H9 (cell line): ENCODE data around the gene RASGRP4. TPM values are rescaled to one million over a fixed set of nuclear protein-coding genes. Genes with fewer than 3 reads are reported as not detected.

Source experiments
- DNase-seq: peaks from one replicate; pipeline ENCODE4 v3.0.0-alpha.2; 2017
- H2AFZ ChIP-seq: one replicate; pipeline ENCODE4 v1.6.1; 2013; ENCODE audit warnings: mild to moderate bottlenecking, low read length, control low read depth, moderate library complexity
- H2AK5ac ChIP-seq: 2 replicates; pipeline ENCODE4 v1.6.1; 2013; ENCODE audit warnings: low read length, control low read depth, mixed read lengths; ENCODE audit not compliant: insufficient read length
- H2BK120ac ChIP-seq: one replicate; pipeline ENCODE4 v1.6.1; 2013; ENCODE audit warnings: low read depth, mild to moderate bottlenecking, low read length, control low read depth, inconsistent platforms; ENCODE audit not compliant: poor library complexity, severe bottlenecking
- H2BK12ac ChIP-seq: 2 replicates; pipeline ENCODE4 v1.6.1; 2013; ENCODE audit warnings: low read length, control low read depth, mixed read lengths, low read depth; ENCODE audit not compliant: insufficient read length
- H2BK15ac ChIP-seq: 2 replicates; pipeline ENCODE4 v1.6.1; 2013; ENCODE audit warnings: low read depth, low read length, control low read depth
- H2BK20ac ChIP-seq: one replicate; pipeline ENCODE4 v1.6.1; 2013; ENCODE audit warnings: low read depth, mild to moderate bottlenecking, low read length, control low read depth, inconsistent platforms; ENCODE audit not compliant: poor library complexity, severe bottlenecking
- H2BK5ac ChIP-seq: 2 replicates; pipeline ENCODE4 v1.6.1; 2013; ENCODE audit warnings: low read length, control low read depth, mixed read lengths; ENCODE audit not compliant: insufficient read length
- H3K14ac ChIP-seq: 2 replicates; pipeline ENCODE4 v1.6.1; 2013; ENCODE audit warnings: low read length, control low read depth; ENCODE audit not compliant: insufficient read depth
- H3K18ac ChIP-seq: 2 replicates; pipeline ENCODE4 v1.6.1; 2013; ENCODE audit warnings: low read depth, mild to moderate bottlenecking, mixed read lengths, low read length, control low read depth; ENCODE audit not compliant: insufficient read length
- H3K23ac ChIP-seq: 2 replicates; pipeline ENCODE4 v1.6.1; 2013; ENCODE audit warnings: low read length, control low read depth, mixed read lengths, low read depth; ENCODE audit not compliant: insufficient read length
- H3K23me2 ChIP-seq: 2 replicates; pipeline ENCODE4 v1.6.1; 2013; ENCODE audit warnings: low read depth, mild to moderate bottlenecking, mixed read lengths, low read length, control low read depth; ENCODE audit not compliant: insufficient read length, poor library complexity, severe bottlenecking
- H3K27ac ChIP-seq: 2 replicates; pipeline ENCODE4 v1.5.1; 2013; ENCODE audit warnings: low read length, control low read depth, mixed read lengths, low read depth; ENCODE audit not compliant: insufficient read length
- H3K27me3 ChIP-seq: 2 replicates; pipeline ENCODE4 v1.6.1; 2013; ENCODE audit warnings: low read length, control low read depth, inconsistent platforms; ENCODE audit not compliant: insufficient read depth
- H3K4ac ChIP-seq: 2 replicates; pipeline ENCODE4 v1.6.1; 2013; ENCODE audit warnings: low read depth, mild to moderate bottlenecking, control low read depth, inconsistent platforms, low read length, moderate library complexity
- H3K4me1 ChIP-seq: 2 replicates; pipeline ENCODE4 v1.6.1; 2013; ENCODE audit warnings: low read length, control low read depth, inconsistent platforms; ENCODE audit not compliant: insufficient read depth
- H3K4me2 ChIP-seq: 2 replicates; pipeline ENCODE4 v1.6.1; 2013; ENCODE audit warnings: low read length, control low read depth, mixed read lengths; ENCODE audit not compliant: insufficient read length, insufficient read depth
- H3K56ac ChIP-seq: 2 replicates; pipeline ENCODE4 v1.6.1; 2013; ENCODE audit warnings: low read depth, mild to moderate bottlenecking, mixed read lengths, low read length, control low read depth; ENCODE audit not compliant: insufficient read length
- H3K79me1 ChIP-seq: 2 replicates; pipeline ENCODE4 v1.6.1; 2013; ENCODE audit warnings: low read depth, mild to moderate bottlenecking, moderate library complexity, low read length, control low read depth, inconsistent platforms; ENCODE audit not compliant: insufficient read depth, poor library complexity, severe bottlenecking
- H3K79me2 ChIP-seq: 2 replicates; pipeline ENCODE4 v1.6.1; 2013; ENCODE audit warnings: low read length, control low read depth, inconsistent platforms; ENCODE audit not compliant: insufficient read depth
- H3K9ac ChIP-seq: 2 replicates; pipeline ENCODE4 v1.6.1; 2013; ENCODE audit warnings: low read length, control low read depth, mixed read lengths; ENCODE audit not compliant: insufficient read length; ENCODE audit errors: extremely low read depth
- H3K9me3 ChIP-seq: one replicate; pipeline ENCODE4 v1.6.1; 2013; ENCODE audit warnings: low read depth, low read length, inconsistent platforms; ENCODE audit not compliant: control insufficient read depth
- H3T11ph ChIP-seq: one replicate; pipeline ENCODE4 v1.6.1; 2013; ENCODE audit warnings: mild to moderate bottlenecking, low read length, control low read depth, inconsistent platforms
- H4K20me1 ChIP-seq: one replicate; pipeline ENCODE4 v1.6.1; 2013; ENCODE audit not compliant: control insufficient read depth, insufficient read length, insufficient read depth
- H4K5ac ChIP-seq: 2 replicates; pipeline ENCODE4 v1.6.1; 2013; ENCODE audit warnings: low read depth, mild to moderate bottlenecking, mixed read lengths, low read length, control low read depth; ENCODE audit not compliant: insufficient read length
- H4K8ac ChIP-seq: replicated peaks from 2 replicates; pipeline ENCODE4 v1.6.1; 2013; ENCODE audit warnings: low read length, control low read depth, mixed read lengths, low read depth; ENCODE audit not compliant: insufficient read length
- H4K91ac ChIP-seq: 2 replicates; pipeline ENCODE4 v1.6.1; 2013; ENCODE audit warnings: low read depth, mild to moderate bottlenecking, moderate library complexity, mixed read lengths, low read length, control low read depth; ENCODE audit not compliant: insufficient read length
- H3K27ac Mint-ChIP-seq, 3 experiments: 2 replicates in 2 of 3; 3 replicates in 1 of 3; pipeline ENCODE4 v1.8.0; 2020 to 2021; ENCODE audit warnings: mixed read lengths in 3 of 3, mild to moderate bottlenecking in 1 of 3, moderate library complexity in 1 of 3
- H3K27me3 Mint-ChIP-seq: 2 replicates; pipeline ENCODE4 v1.8.0; 2021; ENCODE audit warnings: low read depth, mild to moderate bottlenecking, moderate library complexity, mixed read lengths
- H3K36me3 Mint-ChIP-seq, 3 experiments: 2 replicates in 2 of 3; 3 replicates in 1 of 3; pipeline ENCODE4 v1.8.0; 2020 to 2021; ENCODE audit warnings: low read depth in 3 of 3, mixed read lengths in 3 of 3; ENCODE audit not compliant: insufficient read depth in 1 of 3
- H3K4me1 Mint-ChIP-seq, 2 experiments: 2 replicates each; pipeline ENCODE4 v1.8.0; 2020; ENCODE audit warnings: mixed read lengths in 2 of 2
- H3K4me3 Mint-ChIP-seq, 2 experiments: 2 replicates in 1 of 2; 3 replicates in 1 of 2; pipeline ENCODE4 v1.8.0; 2020 to 2021; ENCODE audit warnings: mild to moderate bottlenecking in 2 of 2, mixed read lengths in 2 of 2, moderate library complexity in 1 of 2
- H3K9me3 Mint-ChIP-seq, 2 experiments: 2 replicates in 1 of 2; 3 replicates in 1 of 2; pipeline ENCODE4 v1.8.0; 2020; ENCODE audit warnings: mild to moderate bottlenecking in 2 of 2, mixed read lengths in 2 of 2, moderate library complexity in 1 of 2
- WGBS: extraction: QIAGEN DNeasy Blood & Tissue Kit; methylation state at CpG from one replicate; pipeline ENCODE4 v1.1.7; 2013; ENCODE audit warnings: missing lambda C conversion rate, low lambda C conversion rate, mixed read lengths; ENCODE audit not compliant: insufficient read length; ENCODE audit errors: extremely low coverage; 5-methylcytosine and 5-hydroxymethylcytosine counted together
- total RNA-seq: library from RNA; stranded (reverse); gene quantifications from 2 replicates; pipeline ENCODE4 v1.2.1, GENCODE V29; 2021
- TF ChIP-seq, protein P1 (sequence below): fragments of 200-600 bp; sonication (generic); conservative IDR thresholded peaks from 3 replicates; pipeline ENCODE4 v1.8.0; 2021; ENCODE audit warnings: antibody characterized with exemption, mild to moderate bottlenecking

RASGRP4 gene
- total RNA-seq, 1 experiment from 2014 or later, result 0.28 TPM

DNA sequence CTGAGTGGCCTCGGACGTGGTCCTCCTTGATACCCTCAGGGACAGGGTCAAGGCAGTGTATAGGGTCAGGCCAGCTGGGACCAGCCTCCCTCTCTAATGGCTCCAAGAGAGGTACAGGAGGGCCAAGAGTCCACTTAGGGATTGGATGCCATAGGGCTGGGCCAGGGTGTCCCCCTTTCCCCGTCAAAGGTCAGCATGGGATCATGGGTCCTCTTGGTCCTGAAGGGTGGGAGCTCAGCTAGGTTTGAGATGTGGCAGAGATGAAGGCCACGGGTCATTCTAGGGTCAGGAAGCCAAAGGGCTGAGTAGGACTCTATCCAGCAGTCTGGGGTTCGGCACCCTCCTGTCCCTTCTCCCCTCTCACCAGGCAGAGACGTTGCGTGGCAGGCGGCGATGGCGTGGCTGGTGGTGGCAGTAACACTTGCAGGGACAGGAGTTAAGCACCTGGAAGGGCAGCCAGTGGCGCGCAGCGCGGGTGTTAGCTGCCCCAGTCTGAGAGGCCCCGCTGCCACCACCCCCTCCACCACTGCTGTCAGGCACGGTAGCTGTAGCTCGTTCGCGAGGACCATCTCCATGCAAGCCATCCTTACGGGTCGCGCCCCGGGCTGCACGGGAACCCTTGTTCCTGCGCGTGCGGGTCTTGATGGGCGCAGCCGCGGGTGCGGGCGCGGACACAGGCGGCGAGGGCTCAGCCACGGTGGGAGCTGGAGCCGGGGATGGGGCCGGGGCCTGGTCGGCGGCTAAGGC lies 40.8 kb downstream of the RASGRP4 start:
- H3K79me1 ChIP-seq, result no peaks in the 10 kb centered on the region
- no peak overlapping the region for H3T11ph ChIP-seq
- Mint-ChIP-seq H3K27ac (no peak overlapping the region), H3K4me3 (no peak overlapping the region), H3K9me3 (no peaks in the 10 kb centered on the region), H3K36me3 (peaks cover 17 to 43% (median 35%) of the 10 kb centered on the region in 3 experiments; a peak in 6 of 7 replicates), H3K27me3 (peaks cover 2% of the 10 kb centered on the region; the same call in 1 of the 2 replicates), H3K4me1 (peaks cover 15 to 25% of the 10 kb centered on the region in 2 experiments)
- TF ChIP-seq, protein P1, sequence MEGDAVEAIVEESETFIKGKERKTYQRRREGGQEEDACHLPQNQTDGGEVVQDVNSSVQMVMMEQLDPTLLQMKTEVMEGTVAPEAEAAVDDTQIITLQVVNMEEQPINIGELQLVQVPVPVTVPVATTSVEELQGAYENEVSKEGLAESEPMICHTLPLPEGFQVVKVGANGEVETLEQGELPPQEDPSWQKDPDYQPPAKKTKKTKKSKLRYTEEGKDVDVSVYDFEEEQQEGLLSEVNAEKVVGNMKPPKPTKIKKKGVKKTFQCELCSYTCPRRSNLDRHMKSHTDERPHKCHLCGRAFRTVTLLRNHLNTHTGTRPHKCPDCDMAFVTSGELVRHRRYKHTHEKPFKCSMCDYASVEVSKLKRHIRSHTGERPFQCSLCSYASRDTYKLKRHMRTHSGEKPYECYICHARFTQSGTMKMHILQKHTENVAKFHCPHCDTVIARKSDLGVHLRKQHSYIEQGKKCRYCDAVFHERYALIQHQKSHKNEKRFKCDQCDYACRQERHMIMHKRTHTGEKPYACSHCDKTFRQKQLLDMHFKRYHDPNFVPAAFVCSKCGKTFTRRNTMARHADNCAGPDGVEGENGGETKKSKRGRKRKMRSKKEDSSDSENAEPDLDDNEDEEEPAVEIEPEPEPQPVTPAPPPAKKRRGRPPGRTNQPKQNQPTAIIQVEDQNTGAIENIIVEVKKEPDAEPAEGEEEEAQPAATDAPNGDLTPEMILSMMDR, result no peak
- no peaks in the 10 kb centered on the region for H3K27me3 ChIP-seq
- no peaks in the 10 kb centered on the region; the same call in 1 of the 2 replicates for H3K4me1 ChIP-seq
- no peak overlapping the region for H2BK20ac ChIP-seq
- WGBS, result no CpG with 5 or more reads among the region's 40 CpGs
- no peak overlapping the region for H2AK5ac ChIP-seq
- H2BK120ac ChIP-seq, result no peak overlapping the region
- H3K4ac ChIP-seq, result no peak overlapping the region
- peaks cover 35% of the 10 kb centered on the region for H3K23me2 ChIP-seq
- H3K9me3 ChIP-seq, result no peaks in the 10 kb centered on the region
- H3K4me2 ChIP-seq, result no peak overlapping the region
- H3K14ac ChIP-seq, result no peak overlapping the region
- H3K23ac ChIP-seq, result no peak overlapping the region
- no peak overlapping the region for H2BK15ac ChIP-seq
- H3K79me2 ChIP-seq, result no peaks in the 10 kb centered on the region; the same call in 1 of the 2 replicates
- no peak overlapping the region for H3K9ac ChIP-seq
- no peak overlapping the region for H3K56ac ChIP-seq
- no peak overlapping the region for H2BK12ac ChIP-seq
- H4K20me1 ChIP-seq, result no peaks in the 10 kb centered on the region
- DNase-seq, result peak; percentile 51
- H4K91ac ChIP-seq, result no peak overlapping the region
- no peak overlapping the region for H2BK5ac ChIP-seq
- no peak overlapping the region for H4K8ac ChIP-seq
- H3K18ac ChIP-seq, result no peak overlapping the region
- H2AFZ ChIP-seq, result no peak overlapping the region
- no peak overlapping the region for H4K5ac ChIP-seq
- no peak overlapping the region for H3K27ac ChIP-seq
